Pulmonary artery endothelial cell (primary cell): Measurements from ENCODE around the gene PRDM15. TPM values are rescaled to one million over a fixed set of nuclear protein-coding genes. Genes with fewer than 3 reads are reported as not detected.

ENCODE experiments used
- DNase-seq: peaks from one replicate; pipeline ENCODE4 v3.0.0-alpha.2; 2011; ENCODE audit warnings: low read depth, low spot score
- total RNA-seq: library from RNA; depleted of rRNA; stranded (reverse); fragments of >200 nt; gene quantifications from 2 replicates; pipeline ENCODE4 v1.2.3, GENCODE V29; 2014

Gene PRDM15
- total RNA-seq, 1 donor from 2014 or later, result 5.5 TPM

GRCh38 chr21:41865002-41865777, 14.0 kb downstream of the PRDM15 start:
- DNase-seq, result no peak

GRCh38 chr21:41864311-41865001, 14.7 kb downstream of the PRDM15 start:
- no peak for DNase-seq

- no peak for DNase-seq
These were observed 15.8 kb downstream of the PRDM15 start for GRCh38 chr21:41863439-41863740.

GRCh38 chr21:41861987-41862386, 17.2 kb downstream of the PRDM15 start:
- no peak for DNase-seq

GRCh38 chr21:41861255-41861654, 17.9 kb downstream of the PRDM15 start:
- no peak for DNase-seq

GRCh38 chr21:41859297-41859980, 19.7 kb downstream of the PRDM15 start:
- no peak for DNase-seq

- DNase-seq, result no peak
These were observed 20.5 kb downstream of the PRDM15 start for GRCh38 chr21:41858466-41859296.

- no peak for DNase-seq
These were observed 21.3 kb downstream of the PRDM15 start for GRCh38 chr21:41857771-41858300.

GRCh38 chr21:41856572-41856971, 22.6 kb downstream of the PRDM15 start:
- no peak for DNase-seq

GRCh38 chr21:41854426-41854995, 24.6 kb downstream of the PRDM15 start:
- DNase-seq, result no peak

- no peak for DNase-seq
These were observed 26.2 kb downstream of the PRDM15 start for GRCh38 chr21:41852929-41853320.

GRCh38 chr21:41852151-41852928, 26.8 kb downstream of the PRDM15 start:
- DNase-seq, result no peak

GRCh38 chr21:41851090-41851790, 27.9 kb downstream of the PRDM15 start:
- DNase-seq, result no peak

GRCh38 chr21:41850085-41850484, 29.1 kb downstream of the PRDM15 start:
- DNase-seq, result no peak

GRCh38 chr21:41848958-41849580, 30.1 kb downstream of the PRDM15 start:
- DNase-seq, result no peak

- DNase-seq, result no peak
These were observed 30.6 kb downstream of the PRDM15 start for GRCh38 chr21:41848533-41848932.

GRCh38 chr21:41847066-41847804, 31.9 kb downstream of the PRDM15 start:
- DNase-seq, result no peak

GRCh38 chr21:41846536-41846935, 32.6 kb downstream of the PRDM15 start:
- no peak for DNase-seq

GRCh38 chr21:41846033-41846317, 33.2 kb downstream of the PRDM15 start:
- no peak for DNase-seq
